Endothelial cell of umbilical vein (primary cell): ENCODE results near the gene DAO.
A peak's percentile ranks its signal among the peaks of the same experiment; 100 is the strongest.

Experiments used
- EZH2 ChIP-seq: IDR thresholded peaks from 2 replicates; pipeline ENCODE4 v1.6.1; 2012; ENCODE audit warnings: borderline replicate concordance, low read depth, mild to moderate bottlenecking, moderate library complexity, low read length, inconsistent platforms; ENCODE audit not compliant: severe bottlenecking
- GATA2 ChIP-seq: IDR thresholded peaks from 2 replicates; pipeline ENCODE4 v1.7.0; 2011; ENCODE audit warnings: low read depth, mild to moderate bottlenecking, moderate library complexity, mixed read lengths, low read length; ENCODE audit not compliant: insufficient read length, insufficient read depth
- JUN ChIP-seq: IDR thresholded peaks from 2 replicates; pipeline ENCODE4 v1.6.1; 2011; ENCODE audit warnings: borderline replicate concordance, low read depth; ENCODE audit not compliant: insufficient read length, insufficient read depth
- MYC ChIP-seq: IDR thresholded peaks from one replicate; pipeline ENCODE4 v1.6.1; 2011; ENCODE audit warnings: mild to moderate bottlenecking, low read depth, low read length
- POLR2A ChIP-seq: IDR thresholded peaks from 2 replicates; pipeline ENCODE4 v1.6.1; 2012; ENCODE audit warnings: low read depth, mild to moderate bottlenecking, control low read depth, low read length
- TF ChIP-seq, protein P1 (sequence below), 2 donors: IDR thresholded peaks; 1 replicate in 1 of 2; 2 replicates in 1 of 2; pipeline ENCODE4 v1.5.1; 2011; ENCODE audit warnings: low read length in 2 of 2, mild to moderate bottlenecking in 2 of 2, moderate library complexity in 2 of 2, control low read depth in 1 of 2, inconsistent platforms in 1 of 2, low read depth in 1 of 2; ENCODE audit not compliant: insufficient read depth in 1 of 2; ENCODE audit errors: extremely low read depth in 1 of 2
- TF ChIP-seq, protein P2 (sequence below): IDR thresholded peaks from 2 replicates; pipeline ENCODE4 v1.6.1; 2011; ENCODE audit not compliant: insufficient read depth, insufficient read length

DNA sequence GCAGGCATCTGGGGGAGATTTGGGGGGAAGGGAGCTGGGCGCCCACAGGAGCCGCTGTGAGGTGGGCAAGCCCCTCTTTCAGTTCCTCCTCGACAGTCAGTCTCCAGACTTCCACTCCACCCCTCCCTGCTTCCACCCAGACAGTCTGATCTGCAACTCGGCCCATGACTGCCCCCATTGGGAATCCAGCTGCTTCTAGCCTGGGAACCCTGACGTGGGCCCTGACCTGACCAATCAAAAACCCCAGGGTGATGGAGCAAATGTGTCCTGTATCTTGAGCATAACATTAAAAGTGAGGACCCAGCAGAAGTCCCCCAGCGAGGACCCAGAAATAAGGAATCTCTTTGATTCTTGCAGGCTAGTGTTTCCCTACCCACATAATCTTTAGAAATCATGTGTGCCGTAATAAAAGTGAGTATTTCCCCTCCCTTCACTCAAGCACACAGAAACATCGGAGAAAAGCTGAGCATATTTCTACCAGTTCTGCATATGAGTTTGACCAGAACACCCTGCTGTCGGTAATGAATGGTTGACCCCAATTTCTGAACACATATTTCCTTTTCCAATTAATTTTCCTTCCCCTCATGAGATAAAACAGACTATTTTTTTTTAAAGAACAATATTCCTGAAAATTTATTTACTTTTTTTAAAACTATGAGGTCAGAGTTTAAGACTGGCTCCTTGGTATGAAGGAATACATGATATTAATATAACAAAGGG, 28.9 kb upstream of the DAO start:
- TF ChIP-seq, protein P1, sequence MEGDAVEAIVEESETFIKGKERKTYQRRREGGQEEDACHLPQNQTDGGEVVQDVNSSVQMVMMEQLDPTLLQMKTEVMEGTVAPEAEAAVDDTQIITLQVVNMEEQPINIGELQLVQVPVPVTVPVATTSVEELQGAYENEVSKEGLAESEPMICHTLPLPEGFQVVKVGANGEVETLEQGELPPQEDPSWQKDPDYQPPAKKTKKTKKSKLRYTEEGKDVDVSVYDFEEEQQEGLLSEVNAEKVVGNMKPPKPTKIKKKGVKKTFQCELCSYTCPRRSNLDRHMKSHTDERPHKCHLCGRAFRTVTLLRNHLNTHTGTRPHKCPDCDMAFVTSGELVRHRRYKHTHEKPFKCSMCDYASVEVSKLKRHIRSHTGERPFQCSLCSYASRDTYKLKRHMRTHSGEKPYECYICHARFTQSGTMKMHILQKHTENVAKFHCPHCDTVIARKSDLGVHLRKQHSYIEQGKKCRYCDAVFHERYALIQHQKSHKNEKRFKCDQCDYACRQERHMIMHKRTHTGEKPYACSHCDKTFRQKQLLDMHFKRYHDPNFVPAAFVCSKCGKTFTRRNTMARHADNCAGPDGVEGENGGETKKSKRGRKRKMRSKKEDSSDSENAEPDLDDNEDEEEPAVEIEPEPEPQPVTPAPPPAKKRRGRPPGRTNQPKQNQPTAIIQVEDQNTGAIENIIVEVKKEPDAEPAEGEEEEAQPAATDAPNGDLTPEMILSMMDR (IDR thresholded peaks at IDR 0.05; ENCODE audit: extremely low read depth in 1 of 2, insufficient read depth in 1 of 2, low read depth in 1 of 2, low read length in 2 of 2): peak; percentile 20 to 28
- TF ChIP-seq, protein P2, sequence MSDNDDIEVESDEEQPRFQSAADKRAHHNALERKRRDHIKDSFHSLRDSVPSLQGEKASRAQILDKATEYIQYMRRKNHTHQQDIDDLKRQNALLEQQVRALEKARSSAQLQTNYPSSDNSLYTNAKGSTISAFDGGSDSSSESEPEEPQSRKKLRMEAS: no peak
- TF ChIP-seq POLR2A (no peak), EZH2 (no peak), JUN (no peak), GATA2 (no peak), MYC (no peak)
